ENCODE results near the gene DPP7. TPM values are rescaled to one million over a fixed set of nuclear protein-coding genes. Genes with fewer than 3 reads are reported as not detected.

The DPP7 gene
- total and polyA plus RNA-seq, 2 experiments from 2014 or later: 19.7 to 26.8 TPM

GRCh38 chr9:137157618-137158415, 43.3 kb upstream of the DPP7 start:
- H3K4me3 Mint-ChIP-seq: no peak overlapping the region
- ATAC-seq (no peak), DNase-seq (ENCODE audit: low spot score) (no peak)
- Histone ChIP-seq H4K20me1 (replicated peaks; ENCODE audit: insufficient read depth) (no peaks in the 10 kb centered on the region), H3K9me2 (ENCODE audit: insufficient read depth) (no peaks in the 10 kb centered on the region), H3K4me2 (no peak overlapping the region), H3K36me3 (ENCODE audit: insufficient read depth) (no peaks in the 10 kb centered on the region), H3K27me3 (ENCODE audit: insufficient read depth) (peaks cover 80% of the 10 kb centered on the region), H3K4me1 (ENCODE audit: insufficient read depth) (peaks cover 2% of the 10 kb centered on the region; the same call in 1 of the 2 replicates), H3K4me3 (no peak overlapping the region), H3K79me2 (replicated peaks; ENCODE audit: insufficient read depth) (no peaks in the 10 kb centered on the region), H3K27ac (ENCODE audit: low read depth) (no peak overlapping the region), H2AFZ (no peak overlapping the region), H3F3A (replicated peaks; ENCODE audit: low read depth) (peaks cover 12% of the 10 kb centered on the region)
- no peaks in the 10 kb centered on the region; the same call in 1 of the 3 replicates for H3K4me1 Mint-ChIP-seq
- H3K36me3 Mint-ChIP-seq (ENCODE audit: low read depth): no peaks in the 10 kb centered on the region
- TF ChIP-seq ETS1 (IDR thresholded peaks at IDR 0.05) (no peak), EZH2 (IDR thresholded peaks at IDR 0.05; ENCODE audit: low read depth, unreplicated experiment) (no peak), CREB1 (CRISPR knock-in tag; IDR thresholded peaks at IDR 0.05; ENCODE audit: low read depth) (no peak), ZNF331 (CRISPR knock-in tag; IDR thresholded peaks at IDR 0.05; ENCODE audit: low read depth) (no peak), ZNF114 (CRISPR knock-in tag; IDR thresholded peaks at IDR 0.05) (no peak), REST (IDR thresholded peaks at IDR 0.05; ENCODE audit: unreplicated experiment) (no peak), NANOG (IDR thresholded peaks at IDR 0.05; ENCODE audit: borderline replicate concordance) (no peak), EZH2phosphoT487 (IDR thresholded peaks at IDR 0.05; ENCODE audit: unreplicated experiment) (no peak), POLR2AphosphoS5 (IDR thresholded peaks at IDR 0.05; ENCODE audit: low read depth) (no peak), JUNB (IDR thresholded peaks at IDR 0.05; ENCODE audit: unreplicated experiment) (no peak), STAT1 (IDR thresholded peaks at IDR 0.05; ENCODE audit: unreplicated experiment) (no peak)
- TF ChIP-seq, protein P1, sequence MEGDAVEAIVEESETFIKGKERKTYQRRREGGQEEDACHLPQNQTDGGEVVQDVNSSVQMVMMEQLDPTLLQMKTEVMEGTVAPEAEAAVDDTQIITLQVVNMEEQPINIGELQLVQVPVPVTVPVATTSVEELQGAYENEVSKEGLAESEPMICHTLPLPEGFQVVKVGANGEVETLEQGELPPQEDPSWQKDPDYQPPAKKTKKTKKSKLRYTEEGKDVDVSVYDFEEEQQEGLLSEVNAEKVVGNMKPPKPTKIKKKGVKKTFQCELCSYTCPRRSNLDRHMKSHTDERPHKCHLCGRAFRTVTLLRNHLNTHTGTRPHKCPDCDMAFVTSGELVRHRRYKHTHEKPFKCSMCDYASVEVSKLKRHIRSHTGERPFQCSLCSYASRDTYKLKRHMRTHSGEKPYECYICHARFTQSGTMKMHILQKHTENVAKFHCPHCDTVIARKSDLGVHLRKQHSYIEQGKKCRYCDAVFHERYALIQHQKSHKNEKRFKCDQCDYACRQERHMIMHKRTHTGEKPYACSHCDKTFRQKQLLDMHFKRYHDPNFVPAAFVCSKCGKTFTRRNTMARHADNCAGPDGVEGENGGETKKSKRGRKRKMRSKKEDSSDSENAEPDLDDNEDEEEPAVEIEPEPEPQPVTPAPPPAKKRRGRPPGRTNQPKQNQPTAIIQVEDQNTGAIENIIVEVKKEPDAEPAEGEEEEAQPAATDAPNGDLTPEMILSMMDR (conservative IDR thresholded peaks at IDR 0.05; ENCODE audit: low read depth in 2 of 2): no peak
- H3K9me3 Mint-ChIP-seq: no peaks in the 10 kb centered on the region; the same call in 2 of the 3 replicates
- no peak overlapping the region for H3K27ac Mint-ChIP-seq
- peaks cover 77% of the 10 kb centered on the region for H3K27me3 Mint-ChIP-seq (ENCODE audit: insufficient read depth, low read depth, poor library complexity)
